IMR-90 (cell line): ENCODE measurements around the gene SRBD1. TPM values are rescaled to one million over a fixed set of nuclear protein-coding genes. Genes with fewer than 3 reads are reported as not detected.

Experiments used
- ATAC-seq: fragments of 200-7000 bp; cut with Tn5 transposase; 2 replicates; pipeline ENCODE4 v1.9.1; 2020; ENCODE audit warnings: low read depth, mild to moderate bottlenecking, moderate library complexity
- BruUV-seq: library from RNA; stranded (reverse); fragments of 400-500 nt; replicated peaks from 2 replicates; lab custom pipeline; 2021; lab: Mats Ljungman, UMichigan
- CTCF ChIA-PET: fragments of 300-600 bp; formaldehyde crosslinking; extraction: SDS; loops from one replicate; lab custom pipeline; 2021; ENCODE audit warnings: antibody characterized with exemption; lab: Yijun Ruan, JAX
- POLR2A ChIA-PET: fragments of 300-600 bp; sonication (Branson Sonifier 250); formaldehyde crosslinking; loops from one replicate; lab custom pipeline; 2022; ENCODE audit warnings: antibody characterized with exemption; ENCODE audit not compliant: unreplicated experiment; lab: Charles Lee
- DNase-seq: peaks from one replicate; pipeline ENCODE4 v3.0.0; 2013
- H2AFZ ChIP-seq: replicated peaks from 2 replicates; pipeline ENCODE3; 2013; ENCODE audit warnings: low read length, mild to moderate bottlenecking; ENCODE audit not compliant: poor library complexity
- H2AK5ac ChIP-seq: 2 replicates; pipeline ENCODE4 v1.6.1; 2013; ENCODE audit warnings: low read depth, low read length, inconsistent platforms
- H2AK9ac ChIP-seq: replicated peaks from 2 replicates; pipeline ENCODE3; 2013; ENCODE audit warnings: mild to moderate bottlenecking, low read depth, low read length, moderate library complexity; ENCODE audit not compliant: poor library complexity
- H2BK120ac ChIP-seq: 2 replicates; pipeline ENCODE4 v1.6.1; 2013; ENCODE audit warnings: low read depth, low read length, inconsistent platforms
- H2BK15ac ChIP-seq: 3 replicates; pipeline ENCODE4 v1.6.1; 2013; ENCODE audit warnings: low read depth, low read length, inconsistent platforms
- H2BK20ac ChIP-seq: 2 replicates; pipeline ENCODE4 v1.6.1; 2013; ENCODE audit warnings: low read depth, mild to moderate bottlenecking, inconsistent platforms, low read length, moderate library complexity
- H2BK5ac ChIP-seq: 2 replicates; pipeline ENCODE4 v1.6.1; 2013; ENCODE audit warnings: mild to moderate bottlenecking, low read depth, low read length, inconsistent platforms; ENCODE audit not compliant: poor library complexity, severe bottlenecking
- H3K14ac ChIP-seq: replicated peaks from 2 replicates; pipeline ENCODE4 v1.6.1; 2013; ENCODE audit warnings: low read depth, low read length, inconsistent platforms
- H3K18ac ChIP-seq: 2 replicates; pipeline ENCODE4 v1.6.1; 2013; ENCODE audit warnings: low read depth, low read length, control low read depth
- H3K23ac ChIP-seq: 2 replicates; pipeline ENCODE4 v1.6.1; 2013; ENCODE audit warnings: low read depth, low read length, inconsistent platforms
- H3K27ac ChIP-seq: 2 replicates; pipeline ENCODE4 v1.5.1; 2013; ENCODE audit warnings: mild to moderate bottlenecking, control low read depth, low read length; ENCODE audit not compliant: insufficient read depth
- H3K27me3 ChIP-seq: 2 replicates; pipeline ENCODE4 v1.6.1; 2013; ENCODE audit warnings: low read length; ENCODE audit not compliant: control insufficient read depth, insufficient read depth
- H3K36me3 ChIP-seq: 2 replicates; pipeline ENCODE4 v1.6.1; 2013; ENCODE audit warnings: low read length, mixed read lengths; ENCODE audit not compliant: control insufficient read depth, insufficient read depth
- H3K4ac ChIP-seq: 2 replicates; pipeline ENCODE4 v1.6.1; 2013; ENCODE audit warnings: low read depth, low read length, inconsistent platforms
- H3K4me1 ChIP-seq: 2 replicates; pipeline ENCODE4 v1.6.1; 2013; ENCODE audit warnings: low read length, mixed read lengths; ENCODE audit not compliant: control insufficient read depth, insufficient read depth
- H3K4me2 ChIP-seq: 2 replicates; pipeline ENCODE4 v1.6.1; 2013; ENCODE audit warnings: low read depth, mild to moderate bottlenecking, control low read depth, low read length, moderate library complexity
- H3K4me3 ChIP-seq: 2 replicates; pipeline ENCODE4 v1.5.1; 2013; ENCODE audit warnings: low read depth, mild to moderate bottlenecking, control low read depth, low read length, moderate library complexity; ENCODE audit not compliant: insufficient read depth
- H3K56ac ChIP-seq: 2 replicates; pipeline ENCODE4 v1.6.1; 2013; ENCODE audit warnings: low read length, inconsistent platforms; ENCODE audit not compliant: insufficient read depth; ENCODE audit errors: extremely low read depth
- H3K79me1 ChIP-seq, 2 experiments: 2 replicates each; pipeline ENCODE4 v1.6.1; 2013; ENCODE audit warnings: low read length in 2 of 2, inconsistent platforms in 1 of 2, low read depth in 1 of 2
- H3K9ac ChIP-seq: 2 replicates; pipeline ENCODE4 v1.6.1; 2013; ENCODE audit warnings: low read depth, low read length, control low read depth
- H3K9me1 ChIP-seq: 2 replicates; pipeline ENCODE4 v1.6.1; 2013; ENCODE audit warnings: low read length, inconsistent platforms; ENCODE audit not compliant: insufficient read depth
- H3K9me3 ChIP-seq: 2 replicates; pipeline ENCODE4 v1.6.1; 2013; ENCODE audit warnings: low read length; ENCODE audit not compliant: control insufficient read depth, insufficient read depth
- H4K20me1 ChIP-seq: 2 replicates; pipeline ENCODE4 v1.6.1; 2013; ENCODE audit warnings: low read length, inconsistent platforms; ENCODE audit not compliant: insufficient read depth
- H4K5ac ChIP-seq: 2 replicates; pipeline ENCODE4 v1.6.1; 2013; ENCODE audit warnings: mild to moderate bottlenecking, low read depth, low read length, control low read depth
- H4K8ac ChIP-seq, 2 experiments: 2 replicates each; pipeline ENCODE4 v1.6.1; 2013; ENCODE audit warnings: low read depth in 2 of 2, low read length in 2 of 2, control low read depth in 1 of 2, inconsistent platforms in 1 of 2
- H4K91ac ChIP-seq: 2 replicates; pipeline ENCODE4 v1.6.1; 2013; ENCODE audit warnings: low read depth, low read length, inconsistent platforms; ENCODE audit not compliant: insufficient read depth
- BHLHE40 ChIP-seq: fragments of 150-350 bp; IDR thresholded peaks from 2 replicates; pipeline ENCODE4 v1.6.1; 2016; ENCODE audit warnings: mild to moderate bottlenecking, low read depth, low read length
- CEBPB ChIP-seq: IDR thresholded peaks from 2 replicates; pipeline ENCODE4 v1.6.1; 2012; ENCODE audit warnings: low read depth, low read length, improper control_type of control experiment
- CHD1 ChIP-seq: IDR thresholded peaks from 2 replicates; pipeline ENCODE4 v1.6.1; 2012; ENCODE audit warnings: low read depth, low read length, improper control_type of control experiment
- FOS ChIP-seq: fragments of 150-350 bp; IDR thresholded peaks from 2 replicates; pipeline ENCODE4 v1.6.1; 2016; ENCODE audit warnings: low read depth, low read length
- MAFK ChIP-seq: IDR thresholded peaks from 2 replicates; pipeline ENCODE4 v1.6.1; 2012; ENCODE audit warnings: low read depth, low read length, improper control_type of control experiment
- MAZ ChIP-seq: IDR thresholded peaks from 2 replicates; pipeline ENCODE4 v1.6.1; 2012; ENCODE audit warnings: low read depth, mild to moderate bottlenecking, low read length, improper control_type of control experiment, moderate library complexity, borderline replicate concordance
- MXI1 ChIP-seq: IDR thresholded peaks from 2 replicates; pipeline ENCODE4 v1.6.1; 2012; ENCODE audit warnings: low read depth, mild to moderate bottlenecking, low read length, moderate library complexity, borderline replicate concordance
- NFE2L2 ChIP-seq: fragments of 150-350 bp; IDR thresholded peaks from 2 replicates; pipeline ENCODE4 v1.6.1; 2016; ENCODE audit warnings: low read depth, mild to moderate bottlenecking, low read length
- POLR2A ChIP-seq: IDR thresholded peaks from 2 replicates; pipeline ENCODE4 v1.6.1; 2012; ENCODE audit warnings: mild to moderate bottlenecking, low read depth, low read length
- RAD21 ChIP-seq: IDR thresholded peaks from 2 replicates; pipeline ENCODE4 v1.6.1; 2012; ENCODE audit warnings: low read length, improper control_type of control experiment
- RCOR1 ChIP-seq: IDR thresholded peaks from 2 replicates; pipeline ENCODE4 v1.6.1; 2012; ENCODE audit warnings: mild to moderate bottlenecking, low read length, improper control_type of control experiment; ENCODE audit not compliant: insufficient replicate concordance
- RFX5 ChIP-seq: IDR thresholded peaks from 2 replicates; pipeline ENCODE4 v1.8.0; 2012; ENCODE audit warnings: low read depth, mild to moderate bottlenecking, low read length, moderate library complexity
- SMC3 ChIP-seq: fragments of 150-350 bp; IDR thresholded peaks from 2 replicates; pipeline ENCODE4 v1.6.1; 2016; ENCODE audit warnings: low read depth, mild to moderate bottlenecking, antibody characterized with exemption, low read length, moderate library complexity
- WGBS, 2 experiments: methylation state at CpG; one replicate each; pipeline versions ENCODE4 v1.1.5 to v1.1.7; 2013; ENCODE audit warnings: missing lambda C conversion rate in 2 of 2; ENCODE audit not compliant: insufficient read length in 1 of 2; ENCODE audit errors: extremely low coverage in 2 of 2; 5-methylcytosine and 5-hydroxymethylcytosine counted together
- dilution Hi-C: fragments of 300-500 bp; cut with HindIII; formaldehyde crosslinking; loops from one replicate; pipeline ENCODE4 v1.14.3; 2018; ENCODE audit warnings: low sequenced_read_pairs; ENCODE audit not compliant: unreplicated experiment
- in situ Hi-C: fragments of 300-500 bp; cut with MboI; formaldehyde crosslinking; loops from 3 replicates; pipeline ENCODE4 v1.14.3; 2019; ENCODE audit warnings: low sequenced_read_pairs, inconsistent platforms, mixed read lengths
- intact Hi-C: fragments of 100-400 bp; cut with micrococcal nuclease; formaldehyde crosslinking; loops from 2 replicates; pipeline ENCODE4 v1.10.0; 2022
- polyA plus RNA-seq, 3 experiments: library from polyadenylated mRNA; depleted of rRNA; stranded (reverse); fragments of >200 nt; gene quantifications; 2 replicates each; pipeline ENCODE4 v1.2.3, GENCODE V29; 2012; ENCODE audit warnings: low replicate concordance in 1 of 3
- total RNA-seq: library from RNA; depleted of rRNA; stranded (reverse); fragments of >200 nt; gene quantifications from 2 replicates; pipeline ENCODE4 v1.2.3, GENCODE V29; 2012
- TF ChIP-seq, protein P1 (sequence below): fragments of 150-350 bp; IDR thresholded peaks from 2 replicates; pipeline ENCODE4 v1.6.1; 2017; ENCODE audit warnings: mild to moderate bottlenecking, antibody characterized with exemption, low read length, low read depth
- TF ChIP-seq, protein P2 (sequence below): fragments of 150-350 bp; IDR thresholded peaks from 2 replicates; pipeline ENCODE4 v1.6.1; 2016; ENCODE audit warnings: low read depth, mild to moderate bottlenecking, low read length, moderate library complexity, borderline replicate concordance
- TF ChIP-seq, protein P3 (sequence below): conservative IDR thresholded peaks from 2 replicates; pipeline ENCODE4 v1.5.1; 2012; ENCODE audit warnings: mild to moderate bottlenecking, low read depth, low read length, improper control_type of control experiment

SRBD1 gene
- total and polyA plus RNA-seq, 2 of the 4 experiments (the other 2 are of a cell fraction): 3.5 to 14.7 TPM

DNA sequence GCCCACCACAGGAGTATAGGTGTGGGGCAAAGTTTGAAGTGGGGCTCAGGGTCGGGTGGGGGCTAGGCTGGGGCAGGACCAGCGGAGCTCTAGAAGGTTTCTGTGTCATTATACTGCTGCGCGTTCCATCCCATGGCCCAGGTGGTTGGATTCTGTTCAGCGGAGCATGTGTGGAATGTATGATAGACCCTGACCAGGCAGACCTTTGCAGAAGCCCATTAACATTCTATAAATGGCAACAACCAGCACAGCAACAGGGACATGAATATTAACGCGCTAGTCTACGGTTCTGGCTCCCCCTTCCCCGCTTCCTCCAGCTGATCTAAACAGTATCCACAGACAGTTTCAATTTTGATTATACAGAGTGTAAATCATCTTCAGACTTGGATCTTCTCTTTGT, 36.3 kb upstream of the SRBD1 start:
- Histone ChIP-seq H2AK5ac (no peak overlapping the region), H2BK120ac (no peak overlapping the region), H3K9me3 (no peaks in the 10 kb centered on the region), H2AFZ (no peak overlapping the region), H3K4me2 (no peak overlapping the region), H4K8ac (no peak overlapping the region), H4K5ac (no peak overlapping the region), H2AK9ac (no peak overlapping the region), H3K14ac (no peak overlapping the region), H2BK15ac (no peak overlapping the region), H3K4me3 (no peak overlapping the region), H3K4ac (no peak overlapping the region), H3K9me1 (no peaks in the 10 kb centered on the region), H4K91ac (no peak overlapping the region), H3K9ac (no peak overlapping the region), H3K79me1 (peaks cover 3 to 13% of the 10 kb centered on the region in 2 experiments; a peak in 3 of 4 replicates), H4K20me1 (peaks cover 2% of the 10 kb centered on the region; the same call in 1 of the 2 replicates), H3K18ac (no peak overlapping the region), H3K27me3 (peaks cover 8% of the 10 kb centered on the region), H3K4me1 (peaks cover 4% of the 10 kb centered on the region), H2BK5ac (no peak overlapping the region), H3K23ac (no peak overlapping the region), H3K27ac (no peak overlapping the region), H3K56ac (no peak overlapping the region), H3K36me3 (no peaks in the 10 kb centered on the region), H2BK20ac (no peak overlapping the region)
- no TSS peak for BruUV-seq
- 70% methylated on average over 2 of the region's 9 CpGs; no CpG with 5 or more reads in 1 of the 2 experiments for WGBS, 2 experiments
- ATAC-seq: no peak
- CTCF ChIA-PET: no interaction called here
- in situ Hi-C loops (loop anchor here (5.0 to 25.0 kb wide), 3 partner anchors 130 to 665 kb away; no protein-coding TSS in a partner anchor), intact Hi-C loops (no loop called here), dilution Hi-C loops (loop anchor here (25.0 kb wide), 1 partner anchor 290 kb away; no protein-coding TSS in a partner anchor)
- TF ChIP-seq FOS (no peak), RAD21 (no peak), BHLHE40 (no peak), POLR2A (no peak), SMC3 (no peak), NFE2L2 (no peak), MXI1 (no peak), MAZ (no peak), CHD1 (no peak), RFX5 (no peak), MAFK (no peak), CEBPB (no peak), RCOR1 (no peak)
- TF ChIP-seq, protein P1, sequence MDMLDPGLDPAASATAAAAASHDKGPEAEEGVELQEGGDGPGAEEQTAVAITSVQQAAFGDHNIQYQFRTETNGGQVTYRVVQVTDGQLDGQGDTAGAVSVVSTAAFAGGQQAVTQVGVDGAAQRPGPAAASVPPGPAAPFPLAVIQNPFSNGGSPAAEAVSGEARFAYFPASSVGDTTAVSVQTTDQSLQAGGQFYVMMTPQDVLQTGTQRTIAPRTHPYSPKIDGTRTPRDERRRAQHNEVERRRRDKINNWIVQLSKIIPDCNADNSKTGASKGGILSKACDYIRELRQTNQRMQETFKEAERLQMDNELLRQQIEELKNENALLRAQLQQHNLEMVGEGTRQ: no peak
- TF ChIP-seq, protein P2, sequence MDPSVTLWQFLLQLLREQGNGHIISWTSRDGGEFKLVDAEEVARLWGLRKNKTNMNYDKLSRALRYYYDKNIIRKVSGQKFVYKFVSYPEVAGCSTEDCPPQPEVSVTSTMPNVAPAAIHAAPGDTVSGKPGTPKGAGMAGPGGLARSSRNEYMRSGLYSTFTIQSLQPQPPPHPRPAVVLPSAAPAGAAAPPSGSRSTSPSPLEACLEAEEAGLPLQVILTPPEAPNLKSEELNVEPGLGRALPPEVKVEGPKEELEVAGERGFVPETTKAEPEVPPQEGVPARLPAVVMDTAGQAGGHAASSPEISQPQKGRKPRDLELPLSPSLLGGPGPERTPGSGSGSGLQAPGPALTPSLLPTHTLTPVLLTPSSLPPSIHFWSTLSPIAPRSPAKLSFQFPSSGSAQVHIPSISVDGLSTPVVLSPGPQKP: no peak
- TF ChIP-seq, protein P3, sequence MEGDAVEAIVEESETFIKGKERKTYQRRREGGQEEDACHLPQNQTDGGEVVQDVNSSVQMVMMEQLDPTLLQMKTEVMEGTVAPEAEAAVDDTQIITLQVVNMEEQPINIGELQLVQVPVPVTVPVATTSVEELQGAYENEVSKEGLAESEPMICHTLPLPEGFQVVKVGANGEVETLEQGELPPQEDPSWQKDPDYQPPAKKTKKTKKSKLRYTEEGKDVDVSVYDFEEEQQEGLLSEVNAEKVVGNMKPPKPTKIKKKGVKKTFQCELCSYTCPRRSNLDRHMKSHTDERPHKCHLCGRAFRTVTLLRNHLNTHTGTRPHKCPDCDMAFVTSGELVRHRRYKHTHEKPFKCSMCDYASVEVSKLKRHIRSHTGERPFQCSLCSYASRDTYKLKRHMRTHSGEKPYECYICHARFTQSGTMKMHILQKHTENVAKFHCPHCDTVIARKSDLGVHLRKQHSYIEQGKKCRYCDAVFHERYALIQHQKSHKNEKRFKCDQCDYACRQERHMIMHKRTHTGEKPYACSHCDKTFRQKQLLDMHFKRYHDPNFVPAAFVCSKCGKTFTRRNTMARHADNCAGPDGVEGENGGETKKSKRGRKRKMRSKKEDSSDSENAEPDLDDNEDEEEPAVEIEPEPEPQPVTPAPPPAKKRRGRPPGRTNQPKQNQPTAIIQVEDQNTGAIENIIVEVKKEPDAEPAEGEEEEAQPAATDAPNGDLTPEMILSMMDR: no peak
- POLR2A ChIA-PET: no interaction called here
- DNase-seq: no peak
